ENCODE results near the gene KLHL18.
A peak's percentile ranks its signal among the peaks of the same experiment; 100 is the strongest.
"Not testable (repeated sequence)": the region's sequence is repeated elsewhere in the genome, so short reads cannot be mapped to it uniquely, and the experiment has no call there.

Gene KLHL18

DNA sequence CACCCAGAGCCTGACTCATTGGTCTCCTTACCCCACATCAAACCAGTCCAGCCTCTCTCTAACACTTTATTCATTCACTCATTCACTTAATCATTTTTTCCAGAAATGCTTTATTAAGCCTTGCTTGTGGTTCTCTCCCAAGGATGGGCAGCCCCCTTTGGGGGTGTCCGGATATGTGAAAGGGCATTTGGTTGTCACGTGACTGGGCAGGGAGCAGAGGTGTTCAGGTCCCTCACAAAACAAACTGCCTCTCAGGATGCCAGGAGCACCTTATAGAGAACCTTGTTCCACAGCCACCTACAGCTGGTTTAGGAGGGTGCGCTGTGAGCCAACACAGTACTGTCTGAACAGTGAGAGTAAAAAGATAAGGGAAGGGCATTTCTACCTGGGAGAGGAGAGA, 72.3 kb downstream of the KLHL18 start:
- no peak for DNase-seq (ENCODE audit: low read depth, low spot score)
- no peak for TF ChIP-seq FOXP2 (optimal IDR thresholded peaks at IDR 0.05; ENCODE audit: control extremely low read depth, extremely low read length, insufficient read depth)
- TF ChIP-seq POLR2AphosphoS5 (IDR thresholded peaks at IDR 0.05; ENCODE audit: borderline replicate concordance, low read depth, low read length) = no peak
- H3K4me3 ChIP-seq = no peak overlapping the region
- no peaks in the 10 kb centered on the region for H3K9me3 ChIP-seq (ENCODE audit: low read depth, low read length)
- H3K27ac ChIP-seq = no peak overlapping the region
- H3K9ac ChIP-seq (ENCODE audit: insufficient read length) = no peak overlapping the region
- no peaks in the 10 kb centered on the region for H3K36me3 ChIP-seq (ENCODE audit: insufficient read depth, low read length)

DNA sequence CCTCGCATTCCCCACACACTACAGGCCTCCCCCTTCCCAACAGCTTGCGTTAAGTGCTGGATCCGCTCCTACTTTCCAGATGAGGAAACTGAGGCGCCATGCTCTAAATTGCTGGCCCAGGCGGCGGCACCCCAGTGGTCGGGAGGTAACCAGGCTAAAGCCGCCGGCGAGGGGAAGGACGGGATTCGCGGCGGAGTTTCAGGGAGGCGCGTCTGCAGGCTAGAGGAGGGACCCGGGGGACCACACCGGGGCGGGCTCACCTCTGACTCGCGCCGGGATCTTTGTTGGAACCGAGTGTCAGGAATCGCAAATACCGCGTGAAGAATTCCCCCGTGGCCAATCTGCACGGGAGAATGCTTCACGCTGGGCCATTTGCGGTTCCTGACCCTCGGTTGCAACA, 73.5 kb downstream of the KLHL18 start:
- Histone ChIP-seq H3K4me3 (no peak overlapping the region), H3K9ac (ENCODE audit: insufficient read length) (no peak overlapping the region), H3K36me3 (ENCODE audit: insufficient read depth, low read length) (no peaks in the 10 kb centered on the region), H3K9me3 (ENCODE audit: low read depth, low read length) (no peaks in the 10 kb centered on the region), H3K27ac (no peak overlapping the region)
- TF ChIP-seq EZH2 (IDR thresholded peaks at IDR 0.05) (no peak), POLR2AphosphoS5 (IDR thresholded peaks at IDR 0.05; ENCODE audit: borderline replicate concordance, low read depth, low read length) (no peak), FOXP2 (optimal IDR thresholded peaks at IDR 0.05; ENCODE audit: control extremely low read depth, extremely low read length, insufficient read depth) (no peak)
- DNase-seq (ENCODE audit: low read depth, low spot score) = no peak

DNA sequence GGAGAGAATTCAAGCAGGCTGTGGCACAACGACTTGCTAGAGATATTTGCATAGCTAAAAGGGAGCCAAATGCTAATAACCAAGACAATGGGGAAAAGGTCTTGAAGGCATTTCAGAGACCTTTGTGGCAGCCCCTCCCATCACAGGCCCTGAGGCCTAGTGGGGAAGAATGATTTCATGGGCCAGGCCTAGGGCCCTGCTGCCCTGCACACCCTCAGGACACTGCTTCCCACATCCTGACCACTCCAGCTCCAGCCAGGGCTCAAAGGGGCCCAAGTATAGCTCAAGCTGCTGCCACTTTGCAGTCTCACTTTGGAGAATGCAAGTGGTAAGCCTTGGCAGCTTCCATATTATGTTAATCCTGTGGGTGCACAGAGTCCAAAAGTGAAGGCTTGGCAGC, 76.6 kb downstream of the KLHL18 start:
- DNase-seq (ENCODE audit: low read depth, low spot score) = no peak
- TF ChIP-seq EZH2 (IDR thresholded peaks at IDR 0.05) (no peak), FOXP2 (optimal IDR thresholded peaks at IDR 0.05; ENCODE audit: control extremely low read depth, extremely low read length, insufficient read depth) (no peak), POLR2AphosphoS5 (IDR thresholded peaks at IDR 0.05; ENCODE audit: borderline replicate concordance, low read depth, low read length) (no peak)
- Histone ChIP-seq H3K9ac (ENCODE audit: insufficient read length) (no peak overlapping the region), H3K4me3 (no peak overlapping the region), H3K9me3 (ENCODE audit: low read depth, low read length) (no peaks in the 10 kb centered on the region), H3K27ac (no peak overlapping the region), H3K36me3 (ENCODE audit: insufficient read depth, low read length) (no peaks in the 10 kb centered on the region)

DNA sequence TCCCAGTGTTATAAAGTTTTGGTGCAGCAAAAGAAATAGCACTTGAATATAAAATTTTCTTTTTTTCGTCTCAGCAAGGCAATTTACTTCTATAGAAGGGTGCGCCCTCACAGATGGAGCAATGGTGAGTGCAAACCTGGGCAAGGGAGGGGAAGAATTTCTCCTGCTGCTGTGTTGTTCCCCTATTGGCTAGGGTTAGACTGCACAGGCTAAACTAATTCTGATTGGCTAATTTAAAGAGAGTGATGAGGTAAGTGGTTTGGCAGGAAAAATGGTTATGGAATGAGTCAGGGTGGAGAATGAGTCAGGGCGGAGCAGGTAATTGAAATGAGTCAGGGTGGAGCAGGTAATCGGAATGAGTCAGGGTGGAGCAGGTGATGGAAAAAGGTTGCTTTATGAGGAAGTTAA, 77.4 kb downstream of the KLHL18 start:
- not testable (repeated sequence) for H3K9me3 ChIP-seq (ENCODE audit: low read depth, low read length); H3K9ac ChIP-seq (ENCODE audit: insufficient read length); H3K4me3 ChIP-seq; H3K27ac ChIP-seq; H3K36me3 ChIP-seq (ENCODE audit: insufficient read depth, low read length); DNase-seq (ENCODE audit: low read depth, low spot score)

DNA sequence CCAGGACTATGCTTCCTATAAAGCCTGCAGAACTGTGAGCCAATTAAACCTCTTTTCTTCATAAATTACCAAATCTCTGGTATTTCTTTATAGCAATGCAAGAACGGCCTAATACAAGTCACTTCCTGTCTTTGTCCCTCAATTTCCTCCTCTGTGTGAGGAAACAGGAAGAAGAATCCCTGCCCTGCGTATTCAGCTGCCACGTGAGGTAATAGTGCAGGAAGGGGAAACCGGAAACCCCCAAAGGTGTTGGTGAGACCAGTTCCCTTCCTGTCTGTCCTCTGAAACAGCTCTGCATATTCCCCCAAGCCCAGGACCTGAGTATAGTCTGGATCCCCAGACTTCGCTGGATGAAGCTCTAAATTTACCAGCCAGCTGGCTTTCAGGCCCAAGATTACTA, 80.0 kb downstream of the KLHL18 start:
- Histone ChIP-seq H3K27ac (no peak overlapping the region), H3K9ac (ENCODE audit: insufficient read length) (no peak overlapping the region), H3K36me3 (ENCODE audit: insufficient read depth, low read length) (no peaks in the 10 kb centered on the region), H3K4me3 (no peak overlapping the region), H3K9me3 (ENCODE audit: low read depth, low read length) (no peaks in the 10 kb centered on the region)
- no peak for DNase-seq (ENCODE audit: low read depth, low spot score)
- TF ChIP-seq FOXP2 (optimal IDR thresholded peaks at IDR 0.05; ENCODE audit: control extremely low read depth, extremely low read length, insufficient read depth) = no peak
- TF ChIP-seq EZH2 (IDR thresholded peaks at IDR 0.05) = no peak

DNA sequence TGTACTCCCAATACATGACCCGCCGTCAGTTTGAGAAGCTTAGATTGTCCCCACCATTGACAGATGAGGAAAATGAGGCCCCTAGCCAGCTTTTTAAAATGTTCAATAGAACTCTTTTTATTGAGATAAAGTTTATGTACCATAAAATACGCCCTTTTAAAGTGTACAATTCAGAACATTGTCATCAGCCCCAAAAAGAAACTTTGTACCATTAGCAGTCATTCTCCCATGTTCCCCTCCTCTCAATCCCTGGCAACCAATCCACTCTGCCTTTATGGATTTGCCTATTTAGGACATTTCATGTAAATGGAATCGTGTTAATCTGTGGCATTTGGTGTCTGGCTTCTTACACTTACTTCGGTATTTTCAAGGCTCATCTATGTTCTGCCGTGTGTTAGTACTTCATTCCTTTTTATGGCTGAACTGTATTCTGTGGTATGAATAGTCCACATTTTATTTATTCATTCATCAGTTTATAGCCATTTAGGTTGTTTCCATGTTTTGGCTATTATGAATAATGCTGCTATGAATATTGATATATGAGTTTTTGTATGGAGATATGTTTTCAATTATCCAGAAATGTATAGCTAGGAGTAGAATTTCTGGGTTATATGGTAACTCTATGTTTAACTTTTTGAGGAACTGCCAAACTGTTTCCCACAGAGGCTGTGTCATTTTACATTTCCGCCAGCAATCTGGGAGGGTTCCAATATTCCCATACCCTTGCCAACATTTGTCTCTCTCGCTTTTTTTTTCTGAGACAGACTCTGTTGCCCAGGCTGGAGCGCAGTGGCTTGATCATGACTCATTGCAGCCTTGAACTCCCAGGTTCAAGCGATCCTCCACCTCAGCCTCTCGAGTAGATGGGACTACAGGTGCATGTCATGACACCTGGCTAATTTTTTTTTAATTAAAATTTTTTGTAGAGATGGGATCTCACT, 82.7 kb downstream of the KLHL18 start:
- DNase-seq (ENCODE audit: low read depth, low spot score) = no peak
- Histone ChIP-seq H3K4me3 (no peak overlapping the region), H3K27ac (peak overlapping the region; percentile 68; the same call in 1 of the 2 replicates), H3K9ac (ENCODE audit: insufficient read length) (no peak overlapping the region), H3K36me3 (ENCODE audit: insufficient read depth, low read length) (no peaks in the 10 kb centered on the region), H3K9me3 (ENCODE audit: low read depth, low read length) (no peaks in the 10 kb centered on the region)
- TF ChIP-seq POLR2AphosphoS5 (IDR thresholded peaks at IDR 0.05; ENCODE audit: borderline replicate concordance, low read depth, low read length) (no peak), EZH2 (IDR thresholded peaks at IDR 0.05) (no peak), FOXP2 (optimal IDR thresholded peaks at IDR 0.05; ENCODE audit: control extremely low read depth, extremely low read length, insufficient read depth) (no peak)

DNA sequence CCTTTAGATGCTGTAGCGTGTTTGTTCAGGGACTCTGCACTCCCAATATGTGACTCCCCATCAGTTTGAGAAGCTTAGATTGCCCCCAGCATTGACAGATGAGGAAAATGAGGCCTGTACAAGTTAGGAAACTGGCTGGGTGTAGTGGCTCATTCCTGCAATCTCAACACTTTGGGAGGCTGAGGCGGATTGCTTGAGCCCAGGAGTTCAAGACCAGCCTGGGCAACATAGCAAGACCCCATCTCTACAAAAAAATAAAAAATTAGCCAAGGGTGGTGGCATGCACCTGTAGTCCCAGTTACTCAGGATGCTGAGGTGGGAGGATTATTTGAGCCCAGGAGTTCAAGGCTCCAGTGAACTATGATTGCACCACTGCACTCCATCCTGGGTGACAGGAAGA, 84.1 kb downstream of the KLHL18 start:
- no peak overlapping the region for H3K27ac ChIP-seq
- no peak overlapping the region for H3K9ac ChIP-seq (ENCODE audit: insufficient read length)
- no peak for DNase-seq (ENCODE audit: low read depth, low spot score)
- H3K9me3 ChIP-seq (ENCODE audit: low read depth, low read length) = no peaks in the 10 kb centered on the region
- no peaks in the 10 kb centered on the region for H3K36me3 ChIP-seq (ENCODE audit: insufficient read depth, low read length)
- TF ChIP-seq FOXP2 (optimal IDR thresholded peaks at IDR 0.05; ENCODE audit: control extremely low read depth, extremely low read length, insufficient read depth) (no peak), POLR2AphosphoS5 (IDR thresholded peaks at IDR 0.05; ENCODE audit: borderline replicate concordance, low read depth, low read length) (no peak), EZH2 (IDR thresholded peaks at IDR 0.05) (no peak)
- H3K4me3 ChIP-seq = no peak overlapping the region

DNA sequence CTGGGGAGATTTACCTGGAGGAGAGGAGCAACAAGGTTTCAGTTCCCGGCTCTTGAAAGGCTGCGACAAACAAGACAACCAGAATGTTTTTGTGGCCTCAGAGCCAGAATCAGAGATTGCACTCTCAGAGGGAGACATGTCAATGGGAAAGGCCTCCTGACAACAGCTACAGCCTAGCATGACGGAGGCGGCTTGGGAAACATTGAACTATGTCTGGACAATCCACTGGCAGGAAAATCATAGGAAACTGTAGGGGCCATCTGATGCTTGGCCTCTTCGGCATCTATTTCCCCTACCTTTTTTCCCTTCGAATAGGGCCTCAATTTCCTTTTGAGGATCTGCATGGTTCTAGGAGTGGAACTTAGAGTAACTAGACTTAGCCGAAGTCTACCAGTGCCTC, 84.9 kb downstream of the KLHL18 start:
- Histone ChIP-seq H3K27ac (no peak overlapping the region), H3K9ac (ENCODE audit: insufficient read length) (no peak overlapping the region), H3K36me3 (ENCODE audit: insufficient read depth, low read length) (no peaks in the 10 kb centered on the region), H3K4me3 (no peak overlapping the region), H3K9me3 (ENCODE audit: low read depth, low read length) (no peaks in the 10 kb centered on the region)
- TF ChIP-seq POLR2AphosphoS5 (IDR thresholded peaks at IDR 0.05; ENCODE audit: borderline replicate concordance, low read depth, low read length) = no peak
- no peak for TF ChIP-seq FOXP2 (optimal IDR thresholded peaks at IDR 0.05; ENCODE audit: control extremely low read depth, extremely low read length, insufficient read depth)
- no peak for TF ChIP-seq EZH2 (IDR thresholded peaks at IDR 0.05)
- DNase-seq (ENCODE audit: low read depth, low spot score) = no peak

DNA sequence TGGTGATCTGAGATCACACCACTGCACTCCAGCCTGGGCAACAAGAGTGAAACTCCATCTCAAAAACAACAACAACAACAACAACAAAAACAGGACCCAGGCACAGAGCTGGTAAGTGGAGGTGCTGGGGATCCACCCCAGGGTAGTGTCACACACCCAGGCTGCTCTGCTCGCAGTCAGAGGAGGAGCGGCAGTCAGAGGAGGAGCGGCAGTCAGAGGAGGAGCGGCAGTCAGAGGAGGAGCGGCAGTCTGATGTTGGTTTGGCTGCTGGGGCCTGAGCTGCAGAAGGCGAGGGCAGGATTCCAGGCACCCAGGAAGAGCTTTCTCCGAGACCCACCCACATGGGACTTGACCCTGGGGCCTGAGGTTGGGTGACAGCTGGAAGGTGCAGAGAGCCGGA, 87.3 kb downstream of the KLHL18 start:
- H3K4me3 ChIP-seq; H3K27ac ChIP-seq; DNase-seq (ENCODE audit: low read depth, low spot score); H3K9me3 ChIP-seq (ENCODE audit: low read depth, low read length); H3K36me3 ChIP-seq (ENCODE audit: insufficient read depth, low read length); H3K9ac ChIP-seq (ENCODE audit: insufficient read length): not testable (repeated sequence)
